ENCODE measurements around the gene AGBL1.
"Not testable (repeated sequence)": the region's sequence is repeated elsewhere in the genome, so short reads cannot be mapped to it uniquely, and the experiment has no call there.

AGBL1 gene

GRCh38 chr15:86413191-86413590 lies 333.5 kb downstream of the AGBL1 start:
- DNase-seq = no peak

GRCh38 chr15:86425746-86426145 lies 346.1 kb downstream of the AGBL1 start:
- no peak for DNase-seq

DNA sequence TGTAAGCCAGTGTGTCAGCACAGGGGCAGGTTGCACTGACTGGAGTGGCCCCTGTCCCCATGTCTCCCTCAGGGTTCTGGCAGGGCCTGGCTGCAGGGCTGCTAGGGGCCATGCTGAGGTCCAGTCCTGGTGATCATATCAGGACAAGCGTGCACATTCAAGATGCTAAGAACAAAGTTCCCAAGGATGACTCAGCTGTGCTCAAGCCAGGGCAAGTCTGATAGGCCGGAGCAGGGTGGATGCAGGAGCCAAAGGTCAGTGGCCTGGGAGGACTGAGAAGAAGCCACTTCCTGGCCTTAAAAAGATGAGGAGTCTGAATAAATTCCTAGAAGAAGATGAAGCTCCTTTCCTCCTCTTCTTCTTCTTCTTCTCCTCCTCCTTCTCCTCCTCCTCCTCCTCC lies 353.2 kb downstream of the AGBL1 start:
- DNase-seq = no peak

- no peak for DNase-seq
Observed at GRCh38 chr15:86433983-86434382, 354.3 kb downstream of the AGBL1 start.

GRCh38 chr15:86439614-86440013 lies 359.9 kb downstream of the AGBL1 start:
- DNase-seq = no peak

- DNase-seq = no peak
Observed at GRCh38 chr15:86444527-86444926, 364.9 kb downstream of the AGBL1 start.

- peak; percentile 85 for DNase-seq
Observed at GRCh38 chr15:86445579-86446252, 366.0 kb downstream of the AGBL1 start.

- no peak for DNase-seq
Observed at GRCh38 chr15:86446253-86446640, 366.6 kb downstream of the AGBL1 start.

- DNase-seq = not testable (repeated sequence)
Observed at GRCh38 chr15:86465470-86466039, 385.9 kb downstream of the AGBL1 start.

DNA sequence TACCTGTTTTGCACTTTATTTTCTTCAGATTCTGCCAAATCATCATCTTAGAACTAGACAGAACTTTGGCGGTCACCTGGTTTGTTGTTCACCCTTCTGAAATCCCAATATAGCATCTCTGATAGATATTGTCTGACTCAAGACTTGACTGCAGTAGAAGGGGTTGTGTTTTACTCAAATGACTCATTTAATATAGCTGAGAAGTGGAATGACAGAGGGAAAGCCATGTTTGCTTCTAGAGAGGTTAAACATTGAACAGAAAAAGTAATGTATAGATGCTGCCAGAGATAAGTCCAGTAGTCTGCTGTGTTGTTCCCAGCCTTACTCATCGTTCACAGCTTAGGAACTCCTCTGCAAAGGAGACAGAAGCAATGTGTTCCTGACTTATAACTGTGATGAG lies 402.0 kb downstream of the AGBL1 start:
- DNase-seq = no peak

DNA sequence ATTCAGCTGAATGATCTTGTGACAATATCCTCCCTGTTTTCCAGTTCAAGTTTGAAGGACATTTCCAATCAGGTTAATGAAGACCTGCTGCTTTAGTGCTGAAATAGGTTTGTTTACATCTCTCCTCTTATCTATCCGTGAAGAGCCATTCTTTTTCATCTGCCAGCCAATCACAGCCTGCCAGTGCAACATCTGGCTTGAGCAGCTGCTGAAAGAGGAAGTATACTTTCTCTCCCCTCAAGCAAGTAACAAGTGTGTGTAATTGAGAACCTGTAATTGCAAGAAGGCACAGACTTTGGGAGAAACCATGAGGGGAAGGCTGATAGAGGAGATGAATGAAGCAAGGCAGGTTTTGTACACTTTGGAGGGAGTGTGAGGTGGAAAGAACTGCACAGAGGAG lies 404.3 kb downstream of the AGBL1 start:
- DNase-seq = no peak

GRCh38 chr15:86488046-86488445 lies 408.4 kb downstream of the AGBL1 start:
- DNase-seq = no peak

DNA sequence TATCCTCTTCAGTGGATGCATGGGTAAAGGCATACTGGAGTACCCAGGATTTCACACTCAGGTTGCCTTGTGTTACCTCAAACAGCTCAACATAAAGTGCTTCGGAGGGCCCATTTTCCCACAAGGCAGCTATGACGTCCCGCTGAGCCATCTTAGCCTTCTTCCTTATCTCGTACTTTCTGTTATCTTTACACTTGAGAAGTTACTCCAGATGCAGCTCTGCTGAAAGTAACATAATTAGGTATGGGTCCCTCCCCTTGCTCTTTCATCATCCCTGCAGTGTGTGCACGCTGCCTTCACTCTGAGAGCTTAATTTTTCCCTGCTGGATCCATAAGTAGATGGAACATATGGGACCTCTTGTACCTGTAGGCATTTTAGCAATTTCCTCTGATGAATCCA lies 410.3 kb downstream of the AGBL1 start:
- no peak for DNase-seq

GRCh38 chr15:86491118-86491517 lies 411.4 kb downstream of the AGBL1 start:
- no peak for DNase-seq

- DNase-seq = no peak
Observed at GRCh38 chr15:86493884-86494283, 414.2 kb downstream of the AGBL1 start.

DNA sequence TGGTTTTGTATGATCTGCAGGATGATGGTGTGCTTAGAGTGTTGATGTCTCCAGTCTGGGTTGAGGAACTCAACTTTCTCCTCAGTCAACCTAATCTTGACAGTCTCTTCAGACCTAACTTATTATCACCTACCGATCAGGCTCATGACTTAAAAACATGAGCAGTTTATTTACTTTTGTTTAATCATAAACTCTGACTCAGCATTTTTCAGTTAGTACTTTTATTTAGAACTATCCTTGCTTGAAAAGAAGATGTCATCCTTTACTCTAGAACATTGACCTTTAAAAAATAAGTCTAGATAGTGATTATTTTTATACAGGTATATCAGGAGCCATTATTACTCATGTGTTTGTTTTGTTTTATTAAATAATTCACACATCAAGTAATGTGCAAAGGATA lies 414.8 kb downstream of the AGBL1 start:
- DNase-seq = no peak

- DNase-seq = no peak
Observed at GRCh38 chr15:86502301-86502700, 422.6 kb downstream of the AGBL1 start.

DNA sequence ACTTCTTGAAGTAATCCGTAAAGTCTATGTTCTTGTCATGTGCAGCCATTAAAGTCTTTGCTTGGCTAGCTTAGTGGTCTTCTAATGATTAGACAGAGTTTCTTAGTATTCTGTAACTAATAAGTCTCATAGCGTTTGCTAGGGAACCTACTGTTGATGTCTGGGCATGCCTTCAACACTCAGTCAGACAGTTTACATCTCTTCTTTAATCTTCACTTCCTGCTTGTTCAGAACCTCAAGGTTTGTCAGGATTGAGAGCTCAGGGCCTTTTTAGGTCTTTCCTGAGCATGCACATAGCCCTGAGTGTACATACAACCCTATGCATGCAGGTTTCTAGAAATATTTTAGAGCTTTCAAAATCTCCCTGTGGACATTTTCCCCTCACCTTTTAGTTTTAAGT lies 426.3 kb downstream of the AGBL1 start:
- DNase-seq = peak; percentile 66

- peak; percentile 92 for DNase-seq
Observed at GRCh38 chr15:86506401-86506800, 426.7 kb downstream of the AGBL1 start.

GRCh38 chr15:86515625-86516024 lies 436.0 kb downstream of the AGBL1 start:
- DNase-seq = no peak

DNA sequence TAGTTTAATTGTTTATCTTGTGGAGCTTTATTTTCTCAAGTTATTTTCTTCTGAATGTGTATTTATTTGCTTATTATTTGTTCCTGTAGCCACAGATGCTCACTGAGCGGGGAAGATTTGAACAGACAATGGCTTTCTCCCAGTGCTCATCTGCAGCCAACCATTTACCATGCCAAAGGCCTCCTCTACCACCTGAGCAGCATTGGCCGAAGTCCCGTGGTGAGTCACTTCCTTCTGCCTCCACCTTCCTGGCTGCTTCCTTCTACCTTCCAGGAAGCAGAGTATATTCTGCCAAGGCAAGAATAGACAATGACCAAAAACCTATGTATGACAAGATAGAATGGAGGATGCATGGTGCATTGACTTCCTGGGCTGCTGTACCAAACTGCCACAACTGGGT lies 443.1 kb downstream of the AGBL1 start:
- no peak for DNase-seq

GRCh38 chr15:86526938-86527690 lies 447.4 kb downstream of the AGBL1 start:
- no peak for DNase-seq

GRCh38 chr15:86528094-86528493 lies 448.4 kb downstream of the AGBL1 start:
- not testable (repeated sequence) for DNase-seq

DNA sequence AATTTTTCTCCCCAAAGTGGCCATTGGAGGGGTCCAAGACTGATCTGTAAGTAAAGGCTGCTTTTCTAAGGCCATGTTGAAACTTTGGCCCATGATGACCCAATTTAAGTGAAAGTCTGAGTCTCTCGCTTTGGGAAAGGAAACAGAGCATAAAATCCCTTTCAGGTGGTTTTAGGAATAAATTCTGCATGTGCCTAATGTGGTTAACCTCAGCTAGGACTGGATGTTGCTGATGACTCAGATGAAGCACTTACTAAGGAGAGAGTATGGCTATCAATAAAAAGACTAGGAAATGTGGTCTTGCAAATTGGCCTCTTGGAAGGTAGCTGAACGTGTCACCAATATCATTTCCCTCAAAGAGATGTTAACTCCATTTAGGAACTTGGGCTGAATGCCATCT lies 458.5 kb downstream of the AGBL1 start:
- DNase-seq = no peak
